Endodermal cell (in vitro differentiated cells): Measurements from ENCODE around the gene G6PC2. TPM values are rescaled to one million over a fixed set of nuclear protein-coding genes. Genes with fewer than 3 reads are reported as not detected.
A peak's percentile ranks its signal among the peaks of the same experiment; 100 is the strongest.

Source experiments
- DNase-seq: peaks from one replicate; pipeline ENCODE4 v3.0.0-alpha.2; 2017
- H3K27ac ChIP-seq: 2 replicates; pipeline ENCODE4 v1.5.1; 2013; ENCODE audit warnings: mild to moderate bottlenecking, low read depth, low read length, moderate library complexity
- H3K27me3 ChIP-seq: 2 replicates; pipeline ENCODE4 v1.6.1; 2013; ENCODE audit warnings: mild to moderate bottlenecking, low read length, moderate library complexity; ENCODE audit not compliant: insufficient read depth, control insufficient read depth, poor library complexity, severe bottlenecking
- H3K36me3 ChIP-seq: 2 replicates; pipeline ENCODE4 v1.7.0; 2013; ENCODE audit warnings: mild to moderate bottlenecking, low read length, moderate library complexity; ENCODE audit not compliant: control insufficient read depth, insufficient read depth
- H3K4me1 ChIP-seq: one replicate; pipeline ENCODE4 v1.7.0; 2013; ENCODE audit warnings: low read length; ENCODE audit not compliant: control insufficient read depth, insufficient read depth
- H3K4me3 ChIP-seq: 2 replicates; pipeline ENCODE4 v1.5.1; 2013; ENCODE audit warnings: mild to moderate bottlenecking, low read length, moderate library complexity
- H3K9ac ChIP-seq: 2 replicates; pipeline ENCODE4 v1.6.1; 2013; ENCODE audit warnings: mild to moderate bottlenecking, low read length, moderate library complexity; ENCODE audit not compliant: poor library complexity, severe bottlenecking; ENCODE audit errors: extremely low read depth
- H3K9me3 ChIP-seq: 2 replicates; pipeline ENCODE4 v1.6.1; 2013; ENCODE audit warnings: mild to moderate bottlenecking, low read length, moderate library complexity; ENCODE audit not compliant: control insufficient read depth
- H3K27ac Mint-ChIP-seq: 2 replicates; pipeline ENCODE4 v1.8.0; 2020; ENCODE audit warnings: mixed read lengths
- H3K27me3 Mint-ChIP-seq: 2 replicates; pipeline ENCODE4 v1.8.0; 2021; ENCODE audit warnings: mild to moderate bottlenecking, mixed read lengths; ENCODE audit not compliant: insufficient read depth
- H3K36me3 Mint-ChIP-seq: 2 replicates; pipeline ENCODE4 v1.8.0; 2020; ENCODE audit warnings: low read depth, mixed read lengths
- H3K4me1 Mint-ChIP-seq: 2 replicates; pipeline ENCODE4 v1.8.0; 2020; ENCODE audit warnings: mixed read lengths
- H3K4me3 Mint-ChIP-seq: 2 replicates; pipeline ENCODE4 v1.8.0; 2020; ENCODE audit warnings: mild to moderate bottlenecking, moderate library complexity, mixed read lengths
- H3K9me3 Mint-ChIP-seq: 2 replicates; pipeline ENCODE4 v1.8.0; 2020; ENCODE audit warnings: mild to moderate bottlenecking, mixed read lengths
- CTCF ChIP-seq: fragments of 200-600 bp; sonication (generic); conservative IDR thresholded peaks from 2 replicates; pipeline ENCODE4 v1.5.0; 2021; ENCODE audit warnings: antibody characterized with exemption, mild to moderate bottlenecking
- WGBS, 2 experiments: methylation state at CpG; one replicate each; pipeline versions ENCODE4 v1.1.5 to v1.1.7; 2013; ENCODE audit warnings: missing lambda C conversion rate in 2 of 2, mixed read lengths in 1 of 2; ENCODE audit not compliant: insufficient coverage in 1 of 2, insufficient read length in 1 of 2; 5-methylcytosine and 5-hydroxymethylcytosine counted together
- total RNA-seq, 2 donors: library from RNA; stranded (reverse); fragmentation: NEBNext Ultra II Directional in 1 of 2; extraction: Animal tissue kit (Norgen Biotek cat#: 25700) in 1 of 2; gene quantifications; 2 replicates in 1 of 2; 3 replicates in 1 of 2; pipeline ENCODE4 v1.2.1, GENCODE V29; 2021

G6PC2 gene
- total RNA-seq, 2 donors from 2014 or later: not detected

GRCh38 chr2:168945508-168945907 lies 44.4 kb downstream of the G6PC2 start:
- no peaks in the 10 kb centered on the region for H3K27me3 ChIP-seq
- no peak for DNase-seq
- H3K36me3 Mint-ChIP-seq: no peaks in the 10 kb centered on the region
- H3K4me1 ChIP-seq: no peaks in the 10 kb centered on the region
- H3K27ac Mint-ChIP-seq: no peak overlapping the region
- H3K9ac ChIP-seq: no peak overlapping the region
- no peak overlapping the region for H3K4me3 ChIP-seq
- H3K4me1 Mint-ChIP-seq: peaks cover 3% of the 10 kb centered on the region
- 86% methylated on average over 2 of the region's 4 CpGs; no CpG with 5 or more reads in 1 of the 2 experiments for WGBS, 2 experiments
- no peaks in the 10 kb centered on the region for H3K36me3 ChIP-seq
- H3K4me3 Mint-ChIP-seq: no peak overlapping the region
- no peaks in the 10 kb centered on the region for H3K27me3 Mint-ChIP-seq
- no peak for TF ChIP-seq CTCF
- H3K9me3 ChIP-seq: peaks cover 9% of the 10 kb centered on the region
- no peak overlapping the region for H3K27ac ChIP-seq
- H3K9me3 Mint-ChIP-seq: peaks cover 9% of the 10 kb centered on the region

- Mint-ChIP-seq H3K27me3 (no peaks in the 10 kb centered on the region), H3K4me1 (peaks cover 5% of the 10 kb centered on the region), H3K36me3 (peaks cover 2% of the 10 kb centered on the region), H3K27ac (no peak overlapping the region), H3K9me3 (peaks cover 30% of the 10 kb centered on the region), H3K4me3 (no peak overlapping the region)
- DNase-seq: no peak
- Histone ChIP-seq H3K36me3 (no peaks in the 10 kb centered on the region), H3K27me3 (no peaks in the 10 kb centered on the region), H3K27ac (no peak overlapping the region), H3K4me1 (no peaks in the 10 kb centered on the region), H3K9ac (no peak overlapping the region), H3K9me3 (peaks cover 36% of the 10 kb centered on the region), H3K4me3 (no peak overlapping the region)
- WGBS, 2 experiments: 67% methylated on average over 5 of the region's 6 CpGs
- peak; percentile 83 for TF ChIP-seq CTCF
Measured at GRCh38 chr2:168948621-168949212, 47.6 kb downstream of the G6PC2 start.

GRCh38 chr2:168949324-168949723 lies 48.2 kb downstream of the G6PC2 start:
- Histone ChIP-seq H3K27ac (no peak overlapping the region), H3K9ac (no peak overlapping the region), H3K9me3 (peaks cover 39% of the 10 kb centered on the region), H3K4me3 (no peak overlapping the region), H3K27me3 (no peaks in the 10 kb centered on the region), H3K4me1 (no peaks in the 10 kb centered on the region), H3K36me3 (no peaks in the 10 kb centered on the region)
- H3K36me3 Mint-ChIP-seq: peaks cover 5% of the 10 kb centered on the region
- DNase-seq: no peak
- no peak overlapping the region for H3K4me3 Mint-ChIP-seq
- peaks cover 2% of the 10 kb centered on the region for H3K4me1 Mint-ChIP-seq
- H3K9me3 Mint-ChIP-seq: peaks cover 34% of the 10 kb centered on the region
- no peaks in the 10 kb centered on the region for H3K27me3 Mint-ChIP-seq
- H3K27ac Mint-ChIP-seq: no peak overlapping the region
- WGBS, 2 experiments: 95 to 100% methylated on average over 1 of the region's 1 CpG
- no peak for TF ChIP-seq CTCF
